ENCODE data around the gene TTC7B.

Gene TTC7B

GRCh38 chr14:90568405-90568804, 247.8 kb downstream of the TTC7B start:
- no peak overlapping the region for H3K4me3 ChIP-seq (ENCODE audit: low read depth, low read length)
- TF ChIP-seq CTCF (IDR thresholded peaks at IDR 0.05): no peak
- no peaks in the 10 kb centered on the region for H3K4me1 ChIP-seq
- no peak overlapping the region for H3K9ac ChIP-seq
- H3K9me3 ChIP-seq (ENCODE audit: control insufficient read depth, low read length): no peaks in the 10 kb centered on the region
- H3K27ac ChIP-seq: no peak overlapping the region
- no peaks in the 10 kb centered on the region for H3K36me3 ChIP-seq (ENCODE audit: control insufficient read depth, insufficient read depth, low read length)
- H3K4me2 ChIP-seq (ENCODE audit: low read length): no peak overlapping the region
- no peaks in the 10 kb centered on the region for H3K79me2 ChIP-seq
- no peak overlapping the region for H2AFZ ChIP-seq
- H3K27me3 ChIP-seq (ENCODE audit: control insufficient read depth, insufficient read depth, low read length): no peaks in the 10 kb centered on the region

DNA sequence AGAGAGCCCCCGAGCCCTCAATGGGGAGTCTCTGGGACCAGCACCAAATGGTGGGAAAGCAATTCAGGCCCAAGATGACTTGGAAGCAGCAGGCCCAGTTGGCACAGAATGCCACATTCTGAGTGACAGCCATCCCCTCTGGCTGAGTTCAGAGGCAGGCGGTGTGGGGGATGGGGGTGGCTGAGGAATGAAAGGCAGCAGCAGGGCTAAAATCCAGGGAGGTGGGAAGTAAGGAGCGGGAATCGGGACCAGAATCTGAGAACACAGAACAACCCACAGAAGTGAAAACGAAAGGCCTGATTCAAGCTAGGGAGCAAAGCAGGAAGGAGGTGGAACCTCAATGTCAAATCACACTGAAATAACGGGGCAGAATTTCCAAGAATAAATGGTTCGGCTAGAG, 248.2 kb downstream of the TTC7B start:
- no peak overlapping the region for H3K27ac ChIP-seq
- no peaks in the 10 kb centered on the region for H3K79me2 ChIP-seq
- H3K9ac ChIP-seq: no peak overlapping the region
- H3K4me2 ChIP-seq (ENCODE audit: low read length): no peak overlapping the region
- no peaks in the 10 kb centered on the region for H3K4me1 ChIP-seq
- H3K36me3 ChIP-seq (ENCODE audit: control insufficient read depth, insufficient read depth, low read length): no peaks in the 10 kb centered on the region
- no peak overlapping the region for H2AFZ ChIP-seq
- H3K9me3 ChIP-seq (ENCODE audit: control insufficient read depth, low read length): no peaks in the 10 kb centered on the region
- no peak overlapping the region for H3K4me3 ChIP-seq (ENCODE audit: low read depth, low read length)
- TF ChIP-seq CTCF (IDR thresholded peaks at IDR 0.05): no peak
- no peaks in the 10 kb centered on the region for H3K27me3 ChIP-seq (ENCODE audit: control insufficient read depth, insufficient read depth, low read length)

GRCh38 chr14:90567191-90567590, 249.0 kb downstream of the TTC7B start:
- H3K4me3 ChIP-seq (ENCODE audit: low read depth, low read length): no peak overlapping the region
- no peak overlapping the region for H3K27ac ChIP-seq
- no peaks in the 10 kb centered on the region for H3K36me3 ChIP-seq (ENCODE audit: control insufficient read depth, insufficient read depth, low read length)
- H3K4me2 ChIP-seq (ENCODE audit: low read length): no peak overlapping the region
- H3K9ac ChIP-seq: no peak overlapping the region
- no peaks in the 10 kb centered on the region for H3K27me3 ChIP-seq (ENCODE audit: control insufficient read depth, insufficient read depth, low read length)
- no peaks in the 10 kb centered on the region for H3K9me3 ChIP-seq (ENCODE audit: control insufficient read depth, low read length)
- H3K4me1 ChIP-seq: no peaks in the 10 kb centered on the region
- no peaks in the 10 kb centered on the region for H3K79me2 ChIP-seq
- H2AFZ ChIP-seq: no peak overlapping the region
- no peak for TF ChIP-seq CTCF (IDR thresholded peaks at IDR 0.05)

- Histone ChIP-seq H3K4me3 (ENCODE audit: low read depth, low read length) (no peak overlapping the region), H2AFZ (no peak overlapping the region), H3K27ac (no peak overlapping the region), H3K36me3 (ENCODE audit: control insufficient read depth, insufficient read depth, low read length) (no peaks in the 10 kb centered on the region), H3K27me3 (ENCODE audit: control insufficient read depth, insufficient read depth, low read length) (no peaks in the 10 kb centered on the region), H3K79me2 (no peaks in the 10 kb centered on the region), H3K9me3 (ENCODE audit: control insufficient read depth, low read length) (no peaks in the 10 kb centered on the region), H3K4me1 (no peaks in the 10 kb centered on the region), H3K9ac (no peak overlapping the region), H3K4me2 (ENCODE audit: low read length) (no peak overlapping the region)
- no peak for TF ChIP-seq CTCF (IDR thresholded peaks at IDR 0.05)
Observed at GRCh38 chr14:90566481-90566880, 249.7 kb downstream of the TTC7B start.

DNA sequence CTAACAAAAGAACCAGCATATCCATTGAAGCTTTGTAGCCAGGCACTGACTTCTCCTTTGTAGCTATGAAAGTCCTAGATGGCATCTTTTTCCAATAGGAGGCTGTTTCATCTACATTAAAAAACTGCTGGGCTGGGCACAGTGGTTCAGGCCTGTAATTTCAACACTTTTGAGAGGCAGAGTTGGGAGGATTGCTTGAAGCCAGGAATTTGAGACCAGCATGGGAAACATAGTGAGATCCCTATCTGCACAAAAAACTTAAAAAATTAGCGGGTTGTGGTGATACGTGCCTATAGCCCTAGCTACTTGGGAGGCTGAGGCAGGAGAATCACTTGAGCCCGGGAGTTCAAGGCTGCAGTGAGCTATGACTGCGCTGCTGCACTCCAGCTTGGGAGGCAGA, 251.7 kb downstream of the TTC7B start:
- H3K9me3 ChIP-seq (ENCODE audit: control insufficient read depth, low read length): no peaks in the 10 kb centered on the region
- H3K36me3 ChIP-seq (ENCODE audit: control insufficient read depth, insufficient read depth, low read length): no peaks in the 10 kb centered on the region
- H3K4me3 ChIP-seq (ENCODE audit: low read depth, low read length): no peak overlapping the region
- no peaks in the 10 kb centered on the region for H3K4me1 ChIP-seq
- no peaks in the 10 kb centered on the region for H3K79me2 ChIP-seq
- no peak for TF ChIP-seq CTCF (IDR thresholded peaks at IDR 0.05)
- no peak overlapping the region for H2AFZ ChIP-seq
- no peak overlapping the region for H3K27ac ChIP-seq
- H3K9ac ChIP-seq: no peak overlapping the region
- no peaks in the 10 kb centered on the region for H3K27me3 ChIP-seq (ENCODE audit: control insufficient read depth, insufficient read depth, low read length)
- H3K4me2 ChIP-seq (ENCODE audit: low read length): no peak overlapping the region

All from parathyroid adenoma (tissue), 2 donors.